ENCODE data around the gene VWA2.

Gene VWA2

DNA sequence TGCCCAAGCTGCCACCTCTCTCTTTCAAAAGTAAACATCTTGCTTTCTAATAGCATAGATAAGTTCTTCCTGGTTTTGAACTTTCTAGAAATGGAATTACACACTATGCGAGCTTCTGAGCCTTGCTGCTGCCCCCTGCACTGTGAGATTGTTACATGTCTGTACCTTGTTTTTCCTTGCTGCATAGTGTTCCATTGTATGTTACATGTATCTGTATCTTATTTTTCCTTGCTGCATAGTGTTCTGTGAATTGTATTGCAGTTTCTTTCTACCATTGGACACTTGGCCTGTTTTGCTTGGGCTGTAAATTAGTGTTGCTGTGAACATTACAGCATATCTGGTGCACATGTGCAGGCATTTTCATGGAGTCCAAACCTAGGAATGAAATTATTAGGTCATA is 24.0 kb upstream of the VWA2 start:
- Histone ChIP-seq H3K9me2 (replicated peaks; ENCODE audit: insufficient read depth, low read length) (no peaks in the 10 kb centered on the region), H3K9ac (ENCODE audit: low read length) (no peak overlapping the region)

GRCh38 chr10:114220281-114220680 is 18.8 kb upstream of the VWA2 start:
- TF ChIP-seq EZH2phosphoT487 (IDR thresholded peaks at IDR 0.05; ENCODE audit: low read length), result no peak
- no peak for TF ChIP-seq EZH2 (optimal IDR thresholded peaks at IDR 0.05; ENCODE audit: low read depth, low read length)
- TF ChIP-seq, protein P1, sequence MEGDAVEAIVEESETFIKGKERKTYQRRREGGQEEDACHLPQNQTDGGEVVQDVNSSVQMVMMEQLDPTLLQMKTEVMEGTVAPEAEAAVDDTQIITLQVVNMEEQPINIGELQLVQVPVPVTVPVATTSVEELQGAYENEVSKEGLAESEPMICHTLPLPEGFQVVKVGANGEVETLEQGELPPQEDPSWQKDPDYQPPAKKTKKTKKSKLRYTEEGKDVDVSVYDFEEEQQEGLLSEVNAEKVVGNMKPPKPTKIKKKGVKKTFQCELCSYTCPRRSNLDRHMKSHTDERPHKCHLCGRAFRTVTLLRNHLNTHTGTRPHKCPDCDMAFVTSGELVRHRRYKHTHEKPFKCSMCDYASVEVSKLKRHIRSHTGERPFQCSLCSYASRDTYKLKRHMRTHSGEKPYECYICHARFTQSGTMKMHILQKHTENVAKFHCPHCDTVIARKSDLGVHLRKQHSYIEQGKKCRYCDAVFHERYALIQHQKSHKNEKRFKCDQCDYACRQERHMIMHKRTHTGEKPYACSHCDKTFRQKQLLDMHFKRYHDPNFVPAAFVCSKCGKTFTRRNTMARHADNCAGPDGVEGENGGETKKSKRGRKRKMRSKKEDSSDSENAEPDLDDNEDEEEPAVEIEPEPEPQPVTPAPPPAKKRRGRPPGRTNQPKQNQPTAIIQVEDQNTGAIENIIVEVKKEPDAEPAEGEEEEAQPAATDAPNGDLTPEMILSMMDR (IDR thresholded peaks at IDR 0.05; ENCODE audit: low read length), result no peak
- Histone ChIP-seq H3K9ac (ENCODE audit: low read length) (no peak overlapping the region), H3F3A (ENCODE audit: insufficient read depth, low read length) (peaks cover 9% of the 10 kb centered on the region), H4K20me1 (ENCODE audit: insufficient read depth, low read length) (no peaks in the 10 kb centered on the region), H3K36me3 (replicated peaks; ENCODE audit: insufficient read depth, low read length) (no peaks in the 10 kb centered on the region), H3K4me3 (ENCODE audit: low read length) (peak overlapping the region; percentile 28; the same call in 1 of the 2 replicates), H3K79me2 (ENCODE audit: low read length) (no peaks in the 10 kb centered on the region), H3K4me2 (ENCODE audit: low read depth, low read length) (peak overlapping the region; percentile 64), H3K4me1 (ENCODE audit: low read length) (peaks cover 10% of the 10 kb centered on the region), H3K9me3 (replicated peaks; ENCODE audit: insufficient read depth, low read length) (no peaks in the 10 kb centered on the region), H2AFZ (ENCODE audit: low read length) (peak overlapping the region; percentile 77; the same call in 1 of the 2 replicates), H3K27me3 (replicated peaks; ENCODE audit: insufficient read depth, low read length) (no peaks in the 10 kb centered on the region), H3K9me2 (replicated peaks; ENCODE audit: insufficient read depth, low read length) (no peaks in the 10 kb centered on the region), H3K27ac (ENCODE audit: low read length) (peak overlapping the region; percentile 13; the same call in 1 of the 2 replicates)
- DNase-seq, result peak; percentile 82

More for the DNA sequence above, 24.0 kb upstream of the VWA2 start:
- Histone ChIP-seq H3K9me3 (replicated peaks; ENCODE audit: insufficient read depth, low read length) (no peaks in the 10 kb centered on the region), H3K4me2 (ENCODE audit: low read depth, low read length) (no peak overlapping the region), H3K27me3 (replicated peaks; ENCODE audit: insufficient read depth, low read length) (no peaks in the 10 kb centered on the region), H3K79me2 (ENCODE audit: low read length) (no peaks in the 10 kb centered on the region), H2AFZ (ENCODE audit: low read length) (no peak overlapping the region), H4K20me1 (ENCODE audit: insufficient read depth, low read length) (no peaks in the 10 kb centered on the region), H3K27ac (ENCODE audit: low read length) (no peak overlapping the region), H3K4me1 (ENCODE audit: low read length) (peaks cover 3% of the 10 kb centered on the region), H3F3A (ENCODE audit: insufficient read depth, low read length) (peaks cover 3% of the 10 kb centered on the region; the same call in 1 of the 2 replicates), H3K36me3 (replicated peaks; ENCODE audit: insufficient read depth, low read length) (no peaks in the 10 kb centered on the region), H3K4me3 (ENCODE audit: low read length) (no peak overlapping the region)
- TF ChIP-seq EZH2phosphoT487 (IDR thresholded peaks at IDR 0.05; ENCODE audit: low read length) (no peak), EZH2 (optimal IDR thresholded peaks at IDR 0.05; ENCODE audit: low read depth, low read length) (no peak)
- TF ChIP-seq, protein P1 (IDR thresholded peaks at IDR 0.05; ENCODE audit: low read length), result no peak
- no peak for DNase-seq

- no peaks in the 10 kb centered on the region for H3K27me3 ChIP-seq (replicated peaks; ENCODE audit: insufficient read depth, low read length)
- H3K4me1 ChIP-seq (ENCODE audit: low read length), result peaks cover 10% of the 10 kb centered on the region
- H2AFZ ChIP-seq (ENCODE audit: low read length), result no peak overlapping the region
- no peak overlapping the region for H3K4me3 ChIP-seq (ENCODE audit: low read length)
- no peaks in the 10 kb centered on the region for H3K9me3 ChIP-seq (replicated peaks; ENCODE audit: insufficient read depth, low read length)
- peaks cover 9% of the 10 kb centered on the region for H3F3A ChIP-seq (ENCODE audit: insufficient read depth, low read length)
- no peak overlapping the region for H3K27ac ChIP-seq (ENCODE audit: low read length)
- H4K20me1 ChIP-seq (ENCODE audit: insufficient read depth, low read length), result no peaks in the 10 kb centered on the region
- TF ChIP-seq, protein P1 (IDR thresholded peaks at IDR 0.05; ENCODE audit: low read length), result no peak
- TF ChIP-seq EZH2phosphoT487 (IDR thresholded peaks at IDR 0.05; ENCODE audit: low read length) (no peak), EZH2 (optimal IDR thresholded peaks at IDR 0.05; ENCODE audit: low read depth, low read length) (no peak)
- H3K79me2 ChIP-seq (ENCODE audit: low read length), result no peaks in the 10 kb centered on the region
- H3K9me2 ChIP-seq (replicated peaks; ENCODE audit: insufficient read depth, low read length), result no peaks in the 10 kb centered on the region
- no peak for DNase-seq
- H3K9ac ChIP-seq (ENCODE audit: low read length), result no peak overlapping the region
- H3K4me2 ChIP-seq (ENCODE audit: low read depth, low read length), result no peak overlapping the region
- no peaks in the 10 kb centered on the region for H3K36me3 ChIP-seq (replicated peaks; ENCODE audit: insufficient read depth, low read length)
These were observed 17.8 kb upstream of the VWA2 start for GRCh38 chr10:114221235-114221634.

Data from MM.1S (cell line).